ENCODE data around the gene KLF3.

- TF ChIP-seq POLR2A (IDR thresholded peaks at IDR 0.05; ENCODE audit: low read length): no peak
- TF ChIP-seq GATA1 (IDR thresholded peaks at IDR 0.05; ENCODE audit: low read depth, low read length): no peak
Observed at GRCh38 chr4:38723114-38723513, 59.1 kb downstream of the KLF3 start.

All from erythroblast (primary cell).